MG63 (cell line): Measurements from ENCODE around the gene TNS2. TPM values are rescaled to one million over a fixed set of nuclear protein-coding genes. Genes with fewer than 3 reads are reported as not detected.
"Not testable (repeated sequence)": the region's sequence is repeated elsewhere in the genome, so short reads cannot be mapped to it uniquely, and the experiment has no call there.

Experiments
- DNase-seq: peaks from one replicate; pipeline ENCODE4 v3.0.0-alpha.2; 2020
- H3K27me3 ChIP-seq: fragments of 250-450 bp; sonication (Bioruptor Pico); 2 replicates; pipeline ENCODE4 v1.5.1; 2020; ENCODE audit warnings: mild to moderate bottlenecking, moderate library complexity
- H3K36me3 ChIP-seq: fragments of 250-450 bp; sonication (Bioruptor Pico); 2 replicates; pipeline ENCODE4 v1.5.1; 2020; ENCODE audit warnings: mild to moderate bottlenecking, moderate library complexity
- H3K4me3 ChIP-seq: fragments of 250-450 bp; sonication (Bioruptor Pico); 2 replicates; pipeline ENCODE4 v1.5.1; 2020; ENCODE audit warnings: mild to moderate bottlenecking, moderate library complexity
- H3K9me3 ChIP-seq: fragments of 250-450 bp; sonication (Bioruptor Pico); 2 replicates; pipeline ENCODE4 v1.5.1; 2020; ENCODE audit warnings: mild to moderate bottlenecking, moderate library complexity
- total RNA-seq: library from RNA; depleted of rRNA; stranded (reverse); fragments of >200 nt; shearing (Covaris generic); gene quantifications from 2 replicates; pipeline ENCODE4 v1.2.3, GENCODE V29; 2014; ENCODE audit warnings: low replicate concordance; rRNA removed

TNS2 gene
- total RNA-seq, result 10.8 and 12.4 TPM in 2 replicates

- peak within 1 kb of the TSS; percentile 66 for H3K4me3 ChIP-seq
- peak; percentile 87 for DNase-seq
- H3K27me3 ChIP-seq, result no peaks in the 10 kb centered on the region
- no peaks in the 10 kb centered on the region for H3K9me3 ChIP-seq
- peaks cover 20% of the 10 kb centered on the region for H3K36me3 ChIP-seq
Observed at GRCh38 chr12:53049571-53050318, at the start of gene TNS2. Gene TNS2, plus strand, starts transcription at chr12:53050065. Its CDS starts 121 bp downstream, at chr12:53050186.

GRCh38 chr12:53004178-53004577 is 45.7 kb upstream of the TNS2 start:
- Histone ChIP-seq H3K36me3 (peaks cover 22% of the 10 kb centered on the region), H3K27me3 (no peaks in the 10 kb centered on the region), H3K4me3 (no peak overlapping the region), H3K9me3 (no peaks in the 10 kb centered on the region)
- DNase-seq, result peak; percentile 60

GRCh38 chr12:53004582-53004981 is 45.3 kb upstream of the TNS2 start:
- Histone ChIP-seq H3K4me3 (peak overlapping the region; percentile 94; the same call in 1 of the 2 replicates), H3K9me3 (no peaks in the 10 kb centered on the region), H3K36me3 (peaks cover 26% of the 10 kb centered on the region), H3K27me3 (no peaks in the 10 kb centered on the region)
- DNase-seq, result peak; percentile 10

GRCh38 chr12:53005215-53005985 is 44.5 kb upstream of the TNS2 start:
- Histone ChIP-seq H3K36me3 (peaks cover 34% of the 10 kb centered on the region), H3K9me3 (no peaks in the 10 kb centered on the region), H3K27me3 (no peaks in the 10 kb centered on the region), H3K4me3 (peak overlapping the region; percentile 94)
- DNase-seq, result no peak

GRCh38 chr12:53005986-53006809 is 43.7 kb upstream of the TNS2 start, which contains the start of gene EIF4B:
Gene EIF4B, plus strand, starts transcription at chr12:53006456. Its CDS starts 28 bp downstream, at chr12:53006484.
- Histone ChIP-seq H3K4me3 (peak within 1 kb of the TSS; percentile 94), H3K27me3 (no peaks in the 10 kb centered on the region), H3K9me3 (no peaks in the 10 kb centered on the region), H3K36me3 (peaks cover 42% of the 10 kb centered on the region)
- DNase-seq, result peak; percentile 100

- peak; percentile 86 for DNase-seq
- Histone ChIP-seq H3K9me3 (no peaks in the 10 kb centered on the region), H3K4me3 (peak overlapping the region; percentile 94), H3K36me3 (peaks cover 49% of the 10 kb centered on the region), H3K27me3 (no peaks in the 10 kb centered on the region)
Observed at GRCh38 chr12:53006810-53007309, 43.0 kb upstream of the TNS2 start.

GRCh38 chr12:53007343-53007742 is 42.5 kb upstream of the TNS2 start:
- H3K27me3 ChIP-seq, result no peaks in the 10 kb centered on the region
- peaks cover 53% of the 10 kb centered on the region for H3K36me3 ChIP-seq
- DNase-seq, result no peak
- peak overlapping the region; percentile 94 for H3K4me3 ChIP-seq
- H3K9me3 ChIP-seq, result no peaks in the 10 kb centered on the region

- not testable (repeated sequence) for H3K27me3 ChIP-seq, H3K9me3 ChIP-seq
- Histone ChIP-seq H3K4me3 (peak overlapping the region; percentile 94), H3K36me3 (peaks cover 67% of the 10 kb centered on the region)
- DNase-seq, result peak; percentile 5
Observed at GRCh38 chr12:53008760-53009159, 41.1 kb upstream of the TNS2 start.

- DNase-seq, result no peak
- no peaks in the 10 kb centered on the region for H3K27me3 ChIP-seq
- no peaks in the 10 kb centered on the region for H3K9me3 ChIP-seq
- H3K36me3 ChIP-seq, result peaks cover 85% of the 10 kb centered on the region
- H3K4me3 ChIP-seq, result no peak overlapping the region
Observed at GRCh38 chr12:53010955-53011354, 38.9 kb upstream of the TNS2 start.

- no peak for DNase-seq
- Histone ChIP-seq H3K36me3 (peaks cover 92% of the 10 kb centered on the region), H3K9me3 (no peaks in the 10 kb centered on the region), H3K4me3 (no peak overlapping the region), H3K27me3 (no peaks in the 10 kb centered on the region)
Observed at GRCh38 chr12:53011889-53012288, 38.0 kb upstream of the TNS2 start.

- H3K36me3 ChIP-seq, result peaks cover 96% of the 10 kb centered on the region
- no peak overlapping the region for H3K4me3 ChIP-seq
- no peaks in the 10 kb centered on the region for H3K27me3 ChIP-seq
- no peaks in the 10 kb centered on the region for H3K9me3 ChIP-seq
- no peak for DNase-seq
Observed at GRCh38 chr12:53012928-53013327, 36.9 kb upstream of the TNS2 start.

- Histone ChIP-seq H3K4me3 (no peak overlapping the region), H3K36me3 (peaks cover 93% of the 10 kb centered on the region), H3K9me3 (no peaks in the 10 kb centered on the region), H3K27me3 (no peaks in the 10 kb centered on the region)
- DNase-seq, result no peak
Observed at GRCh38 chr12:53014709-53015108, 35.2 kb upstream of the TNS2 start.

- Histone ChIP-seq H3K27me3 (no peaks in the 10 kb centered on the region), H3K9me3 (no peaks in the 10 kb centered on the region), H3K36me3 (peaks cover 90% of the 10 kb centered on the region), H3K4me3 (no peak overlapping the region)
- no peak for DNase-seq
Observed at GRCh38 chr12:53025250-53025649, 24.6 kb upstream of the TNS2 start.

- not testable (repeated sequence) for H3K27me3 ChIP-seq, H3K4me3 ChIP-seq, DNase-seq, H3K9me3 ChIP-seq
- H3K36me3 ChIP-seq, result peaks cover 89% of the 10 kb centered on the region
Observed at GRCh38 chr12:53027014-53027413, 22.9 kb upstream of the TNS2 start.

GRCh38 chr12:53031616-53032015 is 18.2 kb upstream of the TNS2 start:
- Histone ChIP-seq H3K9me3 (no peaks in the 10 kb centered on the region), H3K4me3 (no peak overlapping the region), H3K27me3 (no peaks in the 10 kb centered on the region), H3K36me3 (peaks cover 88% of the 10 kb centered on the region)
- DNase-seq, result no peak

GRCh38 chr12:53033832-53034231 is 16.0 kb upstream of the TNS2 start:
- H3K27me3 ChIP-seq, H3K9me3 ChIP-seq, H3K4me3 ChIP-seq, DNase-seq: not testable (repeated sequence)
- H3K36me3 ChIP-seq, result peaks cover 90% of the 10 kb centered on the region
